Body of pancreas (tissue), 4 donors: ENCODE results near the gene TEX29.

Experiments used
- POLR2A ChIP-seq, 3 donors: fragments of 450-650 bp; IDR thresholded peaks; one replicate each; pipeline ENCODE4 v1.6.1; 2016; ENCODE audit warnings: antibody characterized with exemption in 3 of 3, mild to moderate bottlenecking in 2 of 3
- TF ChIP-seq, protein P1 (sequence below), 7 experiments: fragments of 450-650 bp in 4 of 7; fragments of 200-600 bp in 3 of 7; sonication (generic) in 3 of 7; IDR thresholded peaks; one replicate each; pipeline ENCODE4 v1.5.1; 2016 to 2019; ENCODE audit warnings: antibody characterized with exemption in 7 of 7

- TF ChIP-seq, protein P1, sequence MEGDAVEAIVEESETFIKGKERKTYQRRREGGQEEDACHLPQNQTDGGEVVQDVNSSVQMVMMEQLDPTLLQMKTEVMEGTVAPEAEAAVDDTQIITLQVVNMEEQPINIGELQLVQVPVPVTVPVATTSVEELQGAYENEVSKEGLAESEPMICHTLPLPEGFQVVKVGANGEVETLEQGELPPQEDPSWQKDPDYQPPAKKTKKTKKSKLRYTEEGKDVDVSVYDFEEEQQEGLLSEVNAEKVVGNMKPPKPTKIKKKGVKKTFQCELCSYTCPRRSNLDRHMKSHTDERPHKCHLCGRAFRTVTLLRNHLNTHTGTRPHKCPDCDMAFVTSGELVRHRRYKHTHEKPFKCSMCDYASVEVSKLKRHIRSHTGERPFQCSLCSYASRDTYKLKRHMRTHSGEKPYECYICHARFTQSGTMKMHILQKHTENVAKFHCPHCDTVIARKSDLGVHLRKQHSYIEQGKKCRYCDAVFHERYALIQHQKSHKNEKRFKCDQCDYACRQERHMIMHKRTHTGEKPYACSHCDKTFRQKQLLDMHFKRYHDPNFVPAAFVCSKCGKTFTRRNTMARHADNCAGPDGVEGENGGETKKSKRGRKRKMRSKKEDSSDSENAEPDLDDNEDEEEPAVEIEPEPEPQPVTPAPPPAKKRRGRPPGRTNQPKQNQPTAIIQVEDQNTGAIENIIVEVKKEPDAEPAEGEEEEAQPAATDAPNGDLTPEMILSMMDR (IDR thresholded peaks at IDR 0.05) = no peak
- no peak for TF ChIP-seq POLR2A (IDR thresholded peaks at IDR 0.05)
Observed at GRCh38 chr13:111345682-111346081, 25.2 kb downstream of the TEX29 start.
